CD8-positive, alpha-beta memory T cell (primary cell): ENCODE results near the gene S100A6. TPM values are rescaled to one million over a fixed set of nuclear protein-coding genes. Genes with fewer than 3 reads are reported as not detected.
"Not testable (repeated sequence)": the region's sequence is repeated elsewhere in the genome, so short reads cannot be mapped to it uniquely, and the experiment has no call there.

Source experiments
- CTCF ChIA-PET: fragments of 350-600 bp; sonication (Branson Sonifier 250); formaldehyde crosslinking; loops from one replicate; lab custom pipeline; 2021; ENCODE audit warnings: antibody characterized with exemption; lab: Charles Lee
- POLR2A ChIA-PET: fragments of 350-600 bp; sonication (Branson Sonifier 250); formaldehyde crosslinking; loops from one replicate; lab custom pipeline; 2021; ENCODE audit warnings: antibody characterized with exemption; lab: Charles Lee
- DNase-seq, 5 donors: peaks; one replicate each; pipeline versions ENCODE4 v3.0.0 to v3.0.0-alpha.2; 2020 to 2022; ENCODE audit warnings: mixed read lengths in 1 of 5
- H3K27ac ChIP-seq: one replicate; pipeline ENCODE4 v1.7.0; 2013; ENCODE audit warnings: low read depth, mild to moderate bottlenecking, low read length, moderate library complexity
- H3K27me3 ChIP-seq: 2 replicates; pipeline ENCODE4 v1.7.0; 2013; ENCODE audit warnings: low read length, mild to moderate bottlenecking; ENCODE audit not compliant: insufficient read depth, poor library complexity, severe bottlenecking
- H3K36me3 ChIP-seq: 2 replicates; pipeline ENCODE4 v1.7.0; 2013; ENCODE audit warnings: mild to moderate bottlenecking, low read length, moderate library complexity; ENCODE audit not compliant: insufficient read depth
- H3K4me1 ChIP-seq: 2 replicates; pipeline ENCODE4 v1.7.0; 2013; ENCODE audit warnings: mild to moderate bottlenecking, low read length, moderate library complexity; ENCODE audit not compliant: insufficient read depth
- H3K4me3 ChIP-seq: 2 replicates; pipeline ENCODE4 v1.7.0; 2013; ENCODE audit warnings: mild to moderate bottlenecking, low read length
- H3K9me3 ChIP-seq: 2 replicates; pipeline ENCODE4 v1.7.0; 2013; ENCODE audit warnings: mild to moderate bottlenecking, low read length
- H3K27ac Mint-ChIP-seq, 8 donors: one replicate each; pipeline ENCODE4 v1.8.0; 2020 to 2021; ENCODE audit warnings: mixed read lengths in 8 of 8, mild to moderate bottlenecking in 6 of 8, inconsistent platforms in 3 of 8, moderate library complexity in 3 of 8
- H3K27me3 Mint-ChIP-seq, 2 donors: one replicate each; pipeline ENCODE4 v1.8.0; 2020 to 2021; ENCODE audit warnings: mixed read lengths in 2 of 2, mild to moderate bottlenecking in 1 of 2, moderate library complexity in 1 of 2
- H3K36me3 Mint-ChIP-seq, 3 donors: one replicate each; pipeline ENCODE4 v1.8.0; 2020 to 2021; ENCODE audit warnings: mixed read lengths in 3 of 3, inconsistent platforms in 1 of 3, mild to moderate bottlenecking in 1 of 3
- H3K4me1 Mint-ChIP-seq, 3 donors: one replicate each; pipeline ENCODE4 v1.8.0; 2020 to 2021; ENCODE audit warnings: mixed read lengths in 3 of 3, inconsistent platforms in 1 of 3, mild to moderate bottlenecking in 1 of 3
- H3K4me3 Mint-ChIP-seq, 7 donors: one replicate each; pipeline ENCODE4 v1.8.0; 2020 to 2021; ENCODE audit warnings: mixed read lengths in 7 of 7, mild to moderate bottlenecking in 6 of 7, moderate library complexity in 4 of 7, inconsistent platforms in 2 of 7
- H3K9me3 Mint-ChIP-seq, 5 donors: one replicate each; pipeline ENCODE4 v1.8.0; 2020 to 2022; ENCODE audit warnings: mixed read lengths in 5 of 5, mild to moderate bottlenecking in 3 of 5, moderate library complexity in 2 of 5, inconsistent platforms in 1 of 5
- polyA plus RNA-seq: library from polyadenylated mRNA; unstranded; fragments of 300-500 nt; fragmentation: Illumina TruSeq; gene quantifications from one replicate; pipeline ENCODE4 v1.2.3, GENCODE V29; 2021
- total RNA-seq, 2 experiments: library from RNA; stranded (reverse); gene quantifications; one replicate each; pipeline ENCODE4 v1.2.3, GENCODE V29; 2021

S100A6 gene
- total RNA-seq: 100 to 1,000 TPM; 244 to 254 TPM
- 892 TPM for polyA plus RNA-seq

- Mint-ChIP-seq H3K36me3 (peaks cover 0 to 27% (median 4%) of the 10 kb centered on the region in 3 donors), H3K27me3 (peaks cover 0 to 1% of the 10 kb centered on the region in 2 donors), H3K9me3 (peaks cover 0 to 1% (median 0%) of the 10 kb centered on the region in 5 donors), H3K4me3 (peak within 1 kb of the TSS; percentile 95 to 98 (median 96)), H3K4me1 (peaks cover 67 to 88% (median 74%) of the 10 kb centered on the region in 3 donors), H3K27ac (peak within 1 kb of the TSS; percentile 94 to 100 (median 98))
- Histone ChIP-seq H3K36me3 (no peaks in the 10 kb centered on the region), H3K9me3 (no peaks in the 10 kb centered on the region), H3K4me1 (peaks cover 70% of the 10 kb centered on the region), H3K4me3 (peak within 1 kb of the TSS; percentile 95), H3K27ac (peak within 1 kb of the TSS; percentile 86), H3K27me3 (no peaks in the 10 kb centered on the region)
- ChIA-PET POLR2A (interaction anchor here (0.6 to 6.8 kb wide), 8 partner anchors 10 to 455 kb away, joined by 3 to 121 read pairs (median 4); partner anchors contain the start of genes CHTOP, RPS27, S100A4 and SLC27A3), CTCF (interaction anchor here (0.8 to 6.5 kb wide), 8 partner anchors 10 to 46 kb away, joined by 3 to 125 read pairs (median 5); partner anchors contain the start of gene S100A4)
- peak in 4 of 5 donors; percentile 23 to 65 (median 26) for DNase-seq
Observed at GRCh38 chr1:153535242-153536011, at the start of gene S100A6. TSS of gene S100A6 (minus strand) at chr1:153535991. CDS start at chr1:153535339, 652 bp downstream.

GRCh38 chr1:153585006-153585405, 49.2 kb upstream of the S100A6 start:
- no peak for DNase-seq
- Mint-ChIP-seq H3K27ac (no peak overlapping the region), H3K9me3 (no peaks in the 10 kb centered on the region), H3K27me3 (peaks cover 8 to 9% of the 10 kb centered on the region in 2 donors), H3K4me3 (no peak overlapping the region), H3K4me1 (no peaks in the 10 kb centered on the region), H3K36me3 (no peaks in the 10 kb centered on the region)
- Histone ChIP-seq H3K27ac (no peak overlapping the region), H3K27me3 (peaks cover 4% of the 10 kb centered on the region), H3K36me3 (no peaks in the 10 kb centered on the region), H3K9me3 (no peaks in the 10 kb centered on the region), H3K4me3 (no peak overlapping the region), H3K4me1 (no peaks in the 10 kb centered on the region)
- ChIA-PET CTCF (interaction anchor here (0.8 kb wide), 1 partner anchor 90 kb away, joined by 3 read pairs; no protein-coding TSS in a partner anchor), POLR2A (no interaction called here)

DNA sequence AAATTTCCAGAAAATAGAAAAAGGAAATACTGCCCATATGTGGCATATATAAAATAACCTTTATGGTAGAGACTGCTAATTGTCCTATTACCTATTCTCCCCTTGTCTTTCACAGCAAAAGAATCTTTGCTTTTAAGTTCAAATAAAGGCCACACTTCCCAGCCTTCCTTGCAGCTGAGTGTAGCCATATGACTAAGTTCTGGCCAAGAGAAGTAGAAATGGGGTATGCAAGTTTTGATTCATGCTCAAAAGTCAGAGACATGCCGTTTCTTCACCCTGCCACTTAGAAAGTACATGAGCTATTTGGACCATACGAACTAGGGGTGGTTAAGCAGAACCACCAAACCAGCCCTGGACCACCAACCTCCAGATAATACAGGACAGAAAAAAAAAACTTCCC, 48.2 kb upstream of the S100A6 start:
- Mint-ChIP-seq H3K27ac (no peak overlapping the region), H3K4me3 (no peak overlapping the region), H3K4me1 (no peaks in the 10 kb centered on the region), H3K36me3 (no peaks in the 10 kb centered on the region), H3K27me3 (peaks cover 14 to 16% of the 10 kb centered on the region in 2 donors), H3K9me3 (no peaks in the 10 kb centered on the region)
- ChIA-PET POLR2A (no interaction called here), CTCF (no interaction called here)
- Histone ChIP-seq H3K27me3 (peaks cover 4% of the 10 kb centered on the region), H3K36me3 (no peaks in the 10 kb centered on the region), H3K27ac (no peak overlapping the region), H3K9me3 (no peaks in the 10 kb centered on the region), H3K4me3 (no peak overlapping the region), H3K4me1 (no peaks in the 10 kb centered on the region)
- DNase-seq: no peak

DNA sequence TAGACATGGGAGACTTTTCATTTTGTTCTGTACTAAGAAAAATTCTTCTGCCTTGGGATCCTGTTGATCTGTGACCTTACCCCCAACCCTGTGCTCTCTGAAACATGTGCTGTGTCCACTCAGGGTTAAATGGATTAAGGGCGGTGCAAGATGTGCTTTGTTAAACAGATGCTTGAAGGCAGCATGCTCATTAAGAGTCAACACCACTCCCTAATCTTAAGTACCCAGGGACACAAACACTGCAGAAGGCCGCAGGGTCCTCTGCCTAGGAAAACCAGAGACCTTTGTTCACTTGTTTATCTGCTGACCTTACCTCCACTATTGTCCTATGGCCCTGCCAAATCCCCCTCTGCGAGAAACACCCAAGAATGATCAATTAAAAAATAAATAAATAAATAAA, 47.7 kb upstream of the S100A6 start:
- H3K4me1 Mint-ChIP-seq, H3K27me3 ChIP-seq, H3K4me1 ChIP-seq, H3K27ac ChIP-seq, H3K27ac Mint-ChIP-seq, H3K4me3 Mint-ChIP-seq, DNase-seq, H3K9me3 Mint-ChIP-seq, CTCF ChIA-PET, H3K9me3 ChIP-seq, H3K4me3 ChIP-seq, POLR2A ChIA-PET, H3K36me3 Mint-ChIP-seq, H3K36me3 ChIP-seq: not testable (repeated sequence)
- H3K27me3 Mint-ChIP-seq: peaks cover 18 to 19% of the 10 kb centered on the region in 2 donors

DNA sequence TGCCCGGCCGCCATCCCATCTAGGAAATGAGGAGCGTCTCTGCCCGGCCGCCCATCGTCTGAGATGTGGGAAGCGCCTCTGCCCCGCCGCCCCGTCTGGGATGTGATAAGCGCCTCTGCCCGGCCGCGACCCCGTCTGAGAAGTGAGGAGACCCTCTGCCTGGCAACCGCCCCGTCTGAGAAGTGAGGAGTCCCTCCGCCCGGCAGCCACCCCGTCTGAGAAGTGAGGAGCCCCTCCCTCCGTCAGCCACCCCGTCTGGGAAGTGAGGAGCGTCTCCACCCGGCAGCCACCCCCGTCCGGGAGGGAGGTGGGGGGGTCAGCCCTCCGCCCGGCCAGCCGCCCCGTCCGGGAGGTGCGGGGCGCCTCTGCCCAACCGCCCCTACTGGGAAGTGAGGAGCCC, 47.0 kb upstream of the S100A6 start:
- POLR2A ChIA-PET, CTCF ChIA-PET, H3K9me3 Mint-ChIP-seq, H3K4me3 ChIP-seq, H3K4me1 ChIP-seq, H3K4me3 Mint-ChIP-seq, H3K4me1 Mint-ChIP-seq, H3K36me3 Mint-ChIP-seq, DNase-seq, H3K27ac ChIP-seq, H3K36me3 ChIP-seq, H3K27ac Mint-ChIP-seq, H3K9me3 ChIP-seq: not testable (repeated sequence)
- H3K27me3 ChIP-seq: peaks cover 10% of the 10 kb centered on the region
- peaks cover 23 to 24% of the 10 kb centered on the region in 2 donors for H3K27me3 Mint-ChIP-seq

- ChIA-PET CTCF (no interaction called here), POLR2A (no interaction called here)
Observed at GRCh38 chr1:153578936-153579335, 43.1 kb upstream of the S100A6 start.

GRCh38 chr1:153578490-153578889, 42.7 kb upstream of the S100A6 start:
- no peaks in the 10 kb centered on the region for H3K4me1 ChIP-seq
- Mint-ChIP-seq H3K36me3 (peaks cover 0 to 3% (median 0%) of the 10 kb centered on the region in 3 donors), H3K27me3 (peaks cover 19 to 26% of the 10 kb centered on the region in 2 donors), H3K4me1 (no peaks in the 10 kb centered on the region), H3K27ac (peak overlapping the region in 1 of 8 donors; percentile 45), H3K9me3 (no peaks in the 10 kb centered on the region), H3K4me3 (no peak overlapping the region)
- no peak for DNase-seq
- H3K4me3 ChIP-seq: no peak overlapping the region
- CTCF ChIA-PET: interaction anchor here (1.0 kb wide), 1 partner anchor 83 kb away, joined by 3 read pairs; no protein-coding TSS in a partner anchor
- H3K9me3 ChIP-seq: no peaks in the 10 kb centered on the region
- H3K27me3 ChIP-seq: peaks cover 8% of the 10 kb centered on the region
- no peaks in the 10 kb centered on the region for H3K36me3 ChIP-seq
- no peak overlapping the region for H3K27ac ChIP-seq
- POLR2A ChIA-PET: no interaction called here

More at GRCh38 chr1:153578936-153579335, 43.1 kb upstream of the S100A6 start:
- H3K27me3 ChIP-seq: peaks cover 8% of the 10 kb centered on the region
- H3K27ac ChIP-seq: no peak overlapping the region
- Mint-ChIP-seq H3K36me3 (peaks cover 0 to 3% (median 0%) of the 10 kb centered on the region in 3 donors), H3K4me3 (no peak overlapping the region), H3K9me3 (no peaks in the 10 kb centered on the region), H3K27ac (no peak overlapping the region), H3K27me3 (peaks cover 19 to 27% of the 10 kb centered on the region in 2 donors), H3K4me1 (no peaks in the 10 kb centered on the region)
- DNase-seq: no peak
- no peaks in the 10 kb centered on the region for H3K4me1 ChIP-seq
- H3K36me3 ChIP-seq: no peaks in the 10 kb centered on the region
- no peaks in the 10 kb centered on the region for H3K9me3 ChIP-seq
- H3K4me3 ChIP-seq: no peak overlapping the region

GRCh38 chr1:153577624-153578051, 41.8 kb upstream of the S100A6 start:
- CTCF ChIA-PET: interaction anchor here (1.0 to 2.9 kb wide), 2 partner anchors 67 to 82 kb away, joined by 3 to 9 read pairs; no protein-coding TSS in a partner anchor

More at GRCh38 chr1:153577624-153578051, 41.8 kb upstream of the S100A6 start:
- Histone ChIP-seq H3K27me3 (peaks cover 8% of the 10 kb centered on the region), H3K4me1 (no peaks in the 10 kb centered on the region), H3K4me3 (no peak overlapping the region), H3K36me3 (no peaks in the 10 kb centered on the region), H3K9me3 (no peaks in the 10 kb centered on the region), H3K27ac (no peak overlapping the region)
- Mint-ChIP-seq H3K36me3 (peaks cover 0 to 3% (median 0%) of the 10 kb centered on the region in 3 donors), H3K4me3 (no peak overlapping the region), H3K4me1 (peaks cover 0 to 2% (median 0%) of the 10 kb centered on the region in 3 donors), H3K27me3 (peaks cover 19 to 26% of the 10 kb centered on the region in 2 donors), H3K27ac (peak overlapping the region in 1 of 8 donors; percentile 39), H3K9me3 (no peaks in the 10 kb centered on the region)
- DNase-seq: no peak
- POLR2A ChIA-PET: no interaction called here
